Prostate gland (tissue), 2 donors: ENCODE results near the gene ADORA2A.

Experiments
- CTCF ChIP-seq, 4 experiments: fragments of 200-600 bp in 2 of 4; fragments of 450-650 bp in 2 of 4; sonication (generic) in 2 of 4; IDR thresholded peaks; 1 replicate in 3 of 4; 2 replicates in 1 of 4; pipeline ENCODE4 v1.5.1; 2016 to 2019; ENCODE audit warnings: antibody characterized with exemption in 4 of 4, mild to moderate bottlenecking in 2 of 4, moderate library complexity in 2 of 4
- POLR2AphosphoS5 ChIP-seq: sonication (generic); formaldehyde crosslinking; IDR thresholded peaks from one replicate; pipeline ENCODE4 v1.6.1; 2017; ENCODE audit warnings: antibody characterized with exemption

- TF ChIP-seq POLR2AphosphoS5 = no peak
- no peak for TF ChIP-seq CTCF (IDR thresholded peaks at IDR 0.05)
Measured at GRCh38 chr22:24440718-24441405, 13.5 kb downstream of the ADORA2A start.
